ENCODE measurements around the gene TSPAN18. TPM values are rescaled to one million over a fixed set of nuclear protein-coding genes. Genes with fewer than 3 reads are reported as not detected.

TSPAN18 gene
- total and polyA plus RNA-seq, 2 of the 8 experiments (the other 6 are each of a cell fraction or from before 2014, with no cell fraction given): 5.2 to 10.2 TPM

- TF ChIP-seq CTCF (IDR thresholded peaks at IDR 0.05; ENCODE audit: control extremely low read depth in 1 of 3, insufficient read depth in 1 of 3, low read depth in 1 of 3, low read length in 3 of 3) (no peak), EZH2 (IDR thresholded peaks at IDR 0.05; ENCODE audit: low read depth, low read length, severe bottlenecking) (no peak), YY1 (IDR thresholded peaks at IDR 0.05; ENCODE audit: low read depth, low read length) (no peak), CHD7 (IDR thresholded peaks at IDR 0.05; ENCODE audit: insufficient replicate concordance, low read length) (no peak), KDM5A (IDR thresholded peaks at IDR 0.05; ENCODE audit: low read length) (no peak), TCF12 (IDR thresholded peaks at IDR 0.05; ENCODE audit: low read depth, low read length) (no peak), JUND (IDR thresholded peaks at IDR 0.05; ENCODE audit: low read length) (no peak), MAFK (IDR thresholded peaks at IDR 0.05; ENCODE audit: low read depth, low read length) (no peak)
Measured at GRCh38 chr11:44955015-44955738, 228.4 kb downstream of the TSPAN18 start (continued).
